ENCODE measurements around the gene XRRA1.

DNA sequence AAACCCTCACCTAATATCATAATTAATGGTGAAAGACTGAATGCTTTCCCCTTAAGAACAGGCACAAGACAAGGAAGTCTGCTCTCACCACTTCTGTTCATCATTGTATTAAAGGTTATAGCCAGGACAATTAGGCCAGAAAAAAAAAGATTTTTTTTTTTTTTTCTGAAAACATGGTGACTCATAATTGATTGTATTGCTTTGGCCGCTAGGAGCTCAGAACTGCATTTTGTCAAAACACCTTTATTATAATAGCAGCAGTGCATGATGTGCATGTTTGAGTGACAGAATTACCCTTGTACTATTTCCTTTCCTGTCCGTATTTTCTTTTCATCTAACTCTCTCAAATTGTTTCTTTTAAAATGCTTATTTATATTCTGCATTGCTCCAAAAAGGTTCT, 102.1 kb downstream of the XRRA1 start:
- TF ChIP-seq YY1 (IDR thresholded peaks at IDR 0.05; ENCODE audit: insufficient read depth, insufficient read length) (no peak), SUZ12 (IDR thresholded peaks at IDR 0.05; ENCODE audit: extremely low read depth, insufficient read depth, insufficient read length) (no peak), ZNF274 (IDR thresholded peaks at IDR 0.05; ENCODE audit: low read depth, low read length) (no peak)
